MCF 10A (cell line): Measurements from ENCODE around the gene CAMSAP1. TPM values are rescaled to one million over a fixed set of nuclear protein-coding genes. Genes with fewer than 3 reads are reported as not detected.
"Not testable (repeated sequence)": the region's sequence is repeated elsewhere in the genome, so short reads cannot be mapped to it uniquely, and the experiment has no call there.

ENCODE experiments used
- BruUV-seq: library from RNA; stranded (reverse); fragments of 400-500 nt; replicated peaks from 2 replicates; lab custom pipeline; 2021; lab: Mats Ljungman, UMichigan
- CTCF ChIA-PET: fragments of 300-600 bp; sonication (Branson Sonifier 250); formaldehyde crosslinking; extraction: SDS; loops from one replicate; lab custom pipeline; 2021; ENCODE audit warnings: antibody characterized with exemption, inconsistent platforms; lab: Yijun Ruan, JAX
- POLR2A ChIA-PET: fragments of 300-600, 350-650 bp; sonication (Branson Sonifier 250); formaldehyde crosslinking; extraction: SDS; loops from one replicate; lab custom pipeline; 2020; ENCODE audit warnings: antibody characterized with exemption, inconsistent platforms; lab: Yijun Ruan, JAX
- DNase-seq: peaks from one replicate; pipeline ENCODE4 v3.0.0-alpha.2; 2018; ENCODE audit not compliant: unreplicated experiment
- H3K27ac Mint-ChIP-seq: one replicate; pipeline ENCODE4 v1.8.0; 2022; ENCODE audit warnings: mild to moderate bottlenecking, low read depth, mixed read lengths; ENCODE audit not compliant: unreplicated experiment
- H3K27me3 Mint-ChIP-seq: one replicate; pipeline ENCODE4 v1.8.0; 2022; ENCODE audit warnings: mixed read lengths; ENCODE audit not compliant: insufficient read depth, unreplicated experiment
- H3K36me3 Mint-ChIP-seq: one replicate; pipeline ENCODE4 v1.8.0; 2022; ENCODE audit warnings: mild to moderate bottlenecking, moderate library complexity, mixed read lengths; ENCODE audit not compliant: insufficient read depth, unreplicated experiment
- H3K4me1 Mint-ChIP-seq: one replicate; pipeline ENCODE4 v1.8.0; 2022; ENCODE audit warnings: mixed read lengths; ENCODE audit not compliant: insufficient read depth, unreplicated experiment
- H3K4me3 Mint-ChIP-seq: one replicate; pipeline ENCODE4 v1.8.0; 2022; ENCODE audit warnings: mild to moderate bottlenecking, moderate library complexity, mixed read lengths; ENCODE audit not compliant: unreplicated experiment
- H3K9me3 Mint-ChIP-seq: one replicate; pipeline ENCODE4 v1.8.0; 2022; ENCODE audit warnings: mixed read lengths; ENCODE audit not compliant: unreplicated experiment
- intact Hi-C: fragments of 100-400 bp; cut with micrococcal nuclease; formaldehyde crosslinking; loops from 2 replicates; pipeline ENCODE4 v1.14.1; 2022
- total RNA-seq: library from RNA; stranded (reverse); gene quantifications from 2 replicates; pipeline ENCODE4 v1.2.3, GENCODE V29; 2022
- TF ChIP-seq, protein P1 (sequence below): fragments of 200-600 bp; IDR thresholded peaks from one replicate; pipeline ENCODE4 v1.8.0; 2022; ENCODE audit warnings: antibody characterized with exemption, mild to moderate bottlenecking; ENCODE audit not compliant: unreplicated experiment

CAMSAP1 gene
- total RNA-seq, 1 experiment from 2014 or later = 39.5 TPM

DNA sequence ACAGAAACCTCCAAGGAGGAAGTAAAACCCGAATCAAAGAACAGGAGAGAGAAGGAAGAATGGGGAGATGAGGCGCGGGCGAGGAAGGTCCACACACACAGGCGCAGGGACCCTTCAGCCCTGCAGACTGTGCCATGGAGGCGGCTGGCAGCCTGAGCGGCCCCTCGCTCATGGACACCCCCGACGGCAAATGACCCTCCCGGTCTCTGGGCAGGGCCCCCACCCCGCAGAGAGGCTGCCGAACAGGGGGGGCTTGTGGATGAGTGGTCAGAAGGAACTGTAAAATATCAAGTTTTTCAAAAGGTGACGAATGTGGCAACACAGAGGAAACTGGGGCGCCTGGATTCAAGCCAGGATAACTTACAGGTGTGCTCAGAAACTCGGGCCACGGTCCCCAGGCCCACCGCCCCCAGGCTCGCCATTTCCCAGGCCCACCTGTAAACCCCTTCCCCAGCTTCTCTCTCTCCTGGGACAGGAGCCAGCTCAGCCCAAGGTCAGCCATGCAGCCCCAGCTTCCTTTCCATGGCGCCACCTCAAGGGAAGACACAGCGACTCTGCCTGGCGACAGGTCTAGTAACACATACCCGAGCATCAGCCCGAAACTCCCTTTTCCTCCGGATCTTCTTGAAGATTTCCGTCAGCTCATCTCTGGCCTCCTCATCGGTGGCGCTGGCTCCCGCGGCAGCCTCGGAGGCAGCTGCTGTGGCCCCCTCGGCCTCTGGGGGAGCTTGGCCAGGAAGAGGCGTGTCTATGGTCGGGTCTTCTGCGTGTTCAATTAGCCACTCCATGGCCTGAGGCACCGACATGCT is 37.3 kb upstream of the CAMSAP1 start:
- peaks cover 67% of the 10 kb centered on the region for H3K36me3 Mint-ChIP-seq
- intact Hi-C loops = no loop called here
- H3K27ac Mint-ChIP-seq = no peak overlapping the region

DNA sequence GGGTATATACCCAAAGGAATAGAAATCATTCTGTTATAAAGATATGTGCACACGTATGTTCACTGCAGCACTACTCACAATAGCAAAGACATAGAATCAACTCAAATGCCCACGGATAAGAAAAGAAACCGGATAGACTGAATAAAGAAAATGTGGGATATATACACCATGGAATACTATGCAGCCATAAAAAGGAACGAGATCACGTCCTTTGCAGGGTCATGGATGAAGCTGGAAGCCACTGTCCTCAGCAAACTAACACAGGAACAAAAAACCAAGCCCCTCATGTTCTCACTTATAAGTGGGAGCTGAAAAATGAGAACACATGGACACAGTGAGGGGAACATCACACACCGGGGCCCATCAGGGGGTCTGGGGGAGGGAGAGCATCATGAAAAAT is 36.3 kb upstream of the CAMSAP1 start:
- CTCF ChIA-PET, H3K27ac Mint-ChIP-seq, BruUV-seq, H3K4me3 Mint-ChIP-seq, DNase-seq, POLR2A ChIA-PET, H3K9me3 Mint-ChIP-seq, H3K4me1 Mint-ChIP-seq, H3K27me3 Mint-ChIP-seq, intact Hi-C loops: not testable (repeated sequence)
- peaks cover 68% of the 10 kb centered on the region for H3K36me3 Mint-ChIP-seq

More for the DNA sequence above, 37.3 kb upstream of the CAMSAP1 start:
- CTCF ChIA-PET = no interaction called here
- H3K27me3 Mint-ChIP-seq = no peaks in the 10 kb centered on the region
- peaks cover 14% of the 10 kb centered on the region for H3K4me1 Mint-ChIP-seq
- DNase-seq = no peak
- H3K9me3 Mint-ChIP-seq = no peaks in the 10 kb centered on the region
- POLR2A ChIA-PET = no interaction called here
- no TSS peak for BruUV-seq
- TF ChIP-seq, protein P1, sequence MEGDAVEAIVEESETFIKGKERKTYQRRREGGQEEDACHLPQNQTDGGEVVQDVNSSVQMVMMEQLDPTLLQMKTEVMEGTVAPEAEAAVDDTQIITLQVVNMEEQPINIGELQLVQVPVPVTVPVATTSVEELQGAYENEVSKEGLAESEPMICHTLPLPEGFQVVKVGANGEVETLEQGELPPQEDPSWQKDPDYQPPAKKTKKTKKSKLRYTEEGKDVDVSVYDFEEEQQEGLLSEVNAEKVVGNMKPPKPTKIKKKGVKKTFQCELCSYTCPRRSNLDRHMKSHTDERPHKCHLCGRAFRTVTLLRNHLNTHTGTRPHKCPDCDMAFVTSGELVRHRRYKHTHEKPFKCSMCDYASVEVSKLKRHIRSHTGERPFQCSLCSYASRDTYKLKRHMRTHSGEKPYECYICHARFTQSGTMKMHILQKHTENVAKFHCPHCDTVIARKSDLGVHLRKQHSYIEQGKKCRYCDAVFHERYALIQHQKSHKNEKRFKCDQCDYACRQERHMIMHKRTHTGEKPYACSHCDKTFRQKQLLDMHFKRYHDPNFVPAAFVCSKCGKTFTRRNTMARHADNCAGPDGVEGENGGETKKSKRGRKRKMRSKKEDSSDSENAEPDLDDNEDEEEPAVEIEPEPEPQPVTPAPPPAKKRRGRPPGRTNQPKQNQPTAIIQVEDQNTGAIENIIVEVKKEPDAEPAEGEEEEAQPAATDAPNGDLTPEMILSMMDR = no peak
- H3K4me3 Mint-ChIP-seq = no peak overlapping the region

DNA sequence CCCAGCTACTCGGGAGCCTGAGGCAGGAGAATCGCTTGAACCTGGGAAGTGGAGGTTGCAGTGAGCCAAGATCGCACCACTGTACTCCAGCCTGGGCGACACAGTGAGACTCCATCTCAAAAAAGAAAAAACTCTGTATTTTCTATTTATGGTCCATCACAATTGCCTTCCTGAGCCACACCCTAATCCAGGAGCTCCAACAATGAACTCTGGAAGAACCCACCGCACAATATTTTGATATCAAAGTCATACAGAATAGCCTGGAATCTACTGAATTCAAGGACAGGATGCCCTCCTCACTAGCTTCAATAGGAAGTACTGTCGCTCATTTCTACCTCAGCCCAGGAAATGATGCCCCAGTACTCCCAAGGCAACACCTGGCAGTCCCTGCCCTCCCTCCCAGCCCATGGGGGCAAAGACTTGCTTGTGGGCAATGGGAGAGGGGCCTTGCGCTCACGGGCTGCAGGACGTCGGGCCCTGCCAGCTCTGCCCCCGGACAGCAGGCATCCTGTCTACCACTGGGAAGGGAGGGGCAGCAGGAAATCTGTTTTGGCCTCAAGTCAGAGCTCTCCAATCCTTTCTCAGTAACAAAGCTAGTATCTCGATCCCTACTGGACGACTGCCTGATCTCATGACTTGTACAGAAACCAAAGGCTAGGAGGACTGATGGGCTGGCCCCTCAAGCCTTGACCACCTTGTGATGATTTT is 34.1 kb upstream of the CAMSAP1 start:
- no peak overlapping the region for H3K27ac Mint-ChIP-seq
- BruUV-seq = no TSS peak
- peaks cover 74% of the 10 kb centered on the region for H3K36me3 Mint-ChIP-seq
- TF ChIP-seq, protein P1 = no peak
- no peaks in the 10 kb centered on the region for H3K27me3 Mint-ChIP-seq
- H3K4me1 Mint-ChIP-seq = no peaks in the 10 kb centered on the region
- no peaks in the 10 kb centered on the region for H3K9me3 Mint-ChIP-seq
- no peak overlapping the region for H3K4me3 Mint-ChIP-seq
- intact Hi-C loops = no loop called here
- no peak for DNase-seq
- POLR2A ChIA-PET = no interaction called here
- CTCF ChIA-PET = no interaction called here

DNA sequence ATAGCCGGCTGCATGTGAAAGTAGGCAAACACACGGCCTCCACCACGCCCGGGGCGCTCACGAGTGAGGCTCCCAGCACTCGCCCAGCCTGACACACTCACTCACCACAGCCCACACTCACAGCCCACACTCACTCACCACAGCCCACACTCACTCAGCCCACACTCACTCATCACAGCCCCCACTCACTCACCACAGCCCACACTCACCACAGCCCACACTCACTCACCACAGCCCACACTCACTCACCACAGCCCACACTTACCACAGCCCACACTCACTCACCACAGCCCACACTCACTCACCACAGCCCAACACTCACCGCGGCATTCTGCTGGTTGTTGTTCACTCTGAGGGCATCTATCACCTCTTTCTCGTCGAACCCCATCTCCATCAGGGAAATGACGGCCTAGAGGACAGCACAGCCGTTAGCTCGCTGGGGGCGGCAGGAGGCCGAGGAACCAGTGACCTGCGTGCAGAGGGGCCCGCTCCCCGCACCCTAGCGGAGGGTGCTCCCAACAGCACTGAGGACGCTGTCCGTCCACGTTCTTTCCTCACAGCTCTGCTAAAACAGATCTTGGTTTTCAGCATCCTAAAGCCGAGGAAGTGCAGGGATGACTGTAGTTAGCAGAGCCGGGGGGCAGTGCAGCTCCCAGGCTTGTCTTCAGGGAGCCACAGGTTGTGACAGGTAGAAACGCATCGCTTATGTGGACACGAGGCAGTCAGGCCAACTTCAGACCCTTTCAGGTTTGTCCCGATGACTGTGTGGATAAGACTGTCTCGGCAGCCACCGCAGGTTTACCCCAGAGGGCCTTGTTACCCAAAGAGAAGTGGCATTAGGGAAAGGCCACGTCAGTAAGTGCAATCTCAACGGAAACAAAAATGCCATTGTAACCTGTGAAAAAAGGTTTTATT is 32.3 kb upstream of the CAMSAP1 start:
- TF ChIP-seq, protein P1 = no peak
- ChIA-PET CTCF (interaction anchor here (0.9 kb wide), 1 partner anchor 75 kb away, joined by 3 read pairs; no protein-coding TSS in a partner anchor), POLR2A (interaction anchor here (1.0 kb wide), 1 partner anchor 15 kb away, joined by 3 read pairs; no protein-coding TSS in a partner anchor)
- no peak overlapping the region for H3K4me3 Mint-ChIP-seq
- no peaks in the 10 kb centered on the region for H3K9me3 Mint-ChIP-seq
- intact Hi-C loops = no loop called here
- H3K4me1 Mint-ChIP-seq = no peaks in the 10 kb centered on the region
- no TSS peak for BruUV-seq
- H3K27ac Mint-ChIP-seq = no peak overlapping the region
- peaks cover 76% of the 10 kb centered on the region for H3K36me3 Mint-ChIP-seq
- H3K27me3 Mint-ChIP-seq = no peaks in the 10 kb centered on the region
- DNase-seq = no peak
